ENCODE results near the gene ATP8B3. TPM values are rescaled to one million over a fixed set of nuclear protein-coding genes. Genes with fewer than 3 reads are reported as not detected.

The ATP8B3 gene
- total and polyA plus RNA-seq, 8 donors, result 0.15 to 1.4 (median 0.80) TPM; not detected in 4

GRCh38 chr19:1765904-1766799, 45.9 kb downstream of the ATP8B3 start:
- H3K4me3 ChIP-seq, result no peak overlapping the region
- TF ChIP-seq CTCF (IDR thresholded peaks at IDR 0.05) (no peak), POLR2AphosphoS5 (IDR thresholded peaks at IDR 0.05) (no peak)
- no peaks in the 10 kb centered on the region for H3K36me3 ChIP-seq
- H3K27me3 ChIP-seq, result peaks cover 37 to 100% (median 86%) of the 10 kb centered on the region in 3 donors
- intact Hi-C loops (cut with DNase I; ENCODE audit: low total_unique reads), result no loop called here
- WGBS, 5 donors, result 6 to 31% (median 16%) methylated on average over 17 to 38 of the region's 38 CpGs
- DNase-seq, result no peak
- peaks cover 4 to 17% (median 12%) of the 10 kb centered on the region in 4 donors for H3K9me3 ChIP-seq
- H3K27ac ChIP-seq, result no peak overlapping the region
- peaks cover 0 to 8% (median 3%) of the 10 kb centered on the region in 4 donors for H3K4me1 ChIP-seq

- 16 to 34% (median 20%) methylated on average over 10 to 33 of the region's 33 CpGs for WGBS, 5 donors
These were observed 46.7 kb downstream of the ATP8B3 start for GRCh38 chr19:1765232-1765903.

GRCh38 chr19:1764729-1765128, 47.3 kb downstream of the ATP8B3 start:
- 10 to 31% (median 18%) methylated on average over 10 to 15 of the region's 15 CpGs for WGBS, 5 donors
- Histone ChIP-seq H3K27me3 (peaks cover 40 to 100% (median 97%) of the 10 kb centered on the region in 3 donors), H3K36me3 (no peaks in the 10 kb centered on the region), H3K27ac (no peak overlapping the region), H3K4me1 (peaks cover 0 to 8% (median 3%) of the 10 kb centered on the region in 4 donors), H3K9me3 (peaks cover 0 to 2% (median under 1%) of the 10 kb centered on the region in 4 donors), H3K4me3 (no peak overlapping the region)
- TF ChIP-seq EP300 (IDR thresholded peaks at IDR 0.05) (no peak), POLR2AphosphoS5 (IDR thresholded peaks at IDR 0.05) (no peak), POLR2A (IDR thresholded peaks at IDR 0.05) (no peak), CTCF (IDR thresholded peaks at IDR 0.05) (no peak)
- DNase-seq, result no peak
- intact Hi-C loops (cut with DNase I; ENCODE audit: low total_unique reads), result no loop called here

More at GRCh38 chr19:1765232-1765903, 46.7 kb downstream of the ATP8B3 start:
- intact Hi-C loops (cut with DNase I; ENCODE audit: low total_unique reads), result no loop called here
- no peak for DNase-seq
- Histone ChIP-seq H3K4me3 (no peak overlapping the region), H3K9me3 (peaks cover 0 to 9% (median 5%) of the 10 kb centered on the region in 4 donors), H3K4me1 (peaks cover 0 to 8% (median 3%) of the 10 kb centered on the region in 4 donors), H3K27me3 (peaks cover 37 to 100% (median 94%) of the 10 kb centered on the region in 3 donors), H3K27ac (no peak overlapping the region), H3K36me3 (no peaks in the 10 kb centered on the region)
- TF ChIP-seq POLR2AphosphoS5 (IDR thresholded peaks at IDR 0.05) (no peak), CTCF (IDR thresholded peaks at IDR 0.05) (no peak), POLR2A (IDR thresholded peaks at IDR 0.05) (no peak), EP300 (IDR thresholded peaks at IDR 0.05) (no peak)
